Measurements from ENCODE around the gene COL20A1.

DNA sequence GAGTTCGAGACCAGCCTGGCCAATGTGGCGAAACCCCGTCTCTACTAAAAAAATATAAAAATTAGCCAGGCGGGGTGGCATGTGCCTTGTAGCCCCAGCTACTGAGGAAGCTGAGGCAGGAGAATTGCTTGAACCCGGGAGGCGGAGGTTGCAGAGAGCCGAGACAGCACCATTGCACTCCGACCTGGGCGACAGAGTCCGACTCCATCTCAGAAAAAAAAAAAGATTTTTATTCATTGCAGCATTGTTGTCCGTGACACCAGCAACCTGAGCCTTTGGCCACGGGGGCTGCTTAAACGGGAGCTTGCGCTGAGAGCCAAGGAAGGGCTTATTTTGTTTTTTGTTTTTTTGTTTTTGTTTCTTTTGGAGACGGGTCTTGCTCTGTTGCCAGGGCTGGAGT, 13.1 kb upstream of the COL20A1 start:
- TF ChIP-seq POLR2A (IDR thresholded peaks at IDR 0.05; ENCODE audit: extremely low read depth, insufficient read length) = no peak
- TF ChIP-seq, protein P1, sequence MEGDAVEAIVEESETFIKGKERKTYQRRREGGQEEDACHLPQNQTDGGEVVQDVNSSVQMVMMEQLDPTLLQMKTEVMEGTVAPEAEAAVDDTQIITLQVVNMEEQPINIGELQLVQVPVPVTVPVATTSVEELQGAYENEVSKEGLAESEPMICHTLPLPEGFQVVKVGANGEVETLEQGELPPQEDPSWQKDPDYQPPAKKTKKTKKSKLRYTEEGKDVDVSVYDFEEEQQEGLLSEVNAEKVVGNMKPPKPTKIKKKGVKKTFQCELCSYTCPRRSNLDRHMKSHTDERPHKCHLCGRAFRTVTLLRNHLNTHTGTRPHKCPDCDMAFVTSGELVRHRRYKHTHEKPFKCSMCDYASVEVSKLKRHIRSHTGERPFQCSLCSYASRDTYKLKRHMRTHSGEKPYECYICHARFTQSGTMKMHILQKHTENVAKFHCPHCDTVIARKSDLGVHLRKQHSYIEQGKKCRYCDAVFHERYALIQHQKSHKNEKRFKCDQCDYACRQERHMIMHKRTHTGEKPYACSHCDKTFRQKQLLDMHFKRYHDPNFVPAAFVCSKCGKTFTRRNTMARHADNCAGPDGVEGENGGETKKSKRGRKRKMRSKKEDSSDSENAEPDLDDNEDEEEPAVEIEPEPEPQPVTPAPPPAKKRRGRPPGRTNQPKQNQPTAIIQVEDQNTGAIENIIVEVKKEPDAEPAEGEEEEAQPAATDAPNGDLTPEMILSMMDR (IDR thresholded peaks at IDR 0.05; ENCODE audit: low read depth, low read length) = no peak
- TF ChIP-seq, protein P2, sequence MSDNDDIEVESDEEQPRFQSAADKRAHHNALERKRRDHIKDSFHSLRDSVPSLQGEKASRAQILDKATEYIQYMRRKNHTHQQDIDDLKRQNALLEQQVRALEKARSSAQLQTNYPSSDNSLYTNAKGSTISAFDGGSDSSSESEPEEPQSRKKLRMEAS (IDR thresholded peaks at IDR 0.05; ENCODE audit: low read depth, low read length) = no peak
- no peak for TF ChIP-seq MYC (IDR thresholded peaks at IDR 0.05; ENCODE audit: low read depth, low read length)

All from NB4 (cell line).